HepG2 (cell line): Measurements from ENCODE around the gene CPN1. TPM values are rescaled to one million over a fixed set of nuclear protein-coding genes. Genes with fewer than 3 reads are reported as not detected.

Source experiments
- ATAC-seq: fragments of 200-7000 bp; cut with Tn5 transposase; 3 replicates; pipeline ENCODE4 v1.9.1; 2020; ENCODE audit warnings: mild to moderate bottlenecking, moderate library complexity
- BruUV-seq: library from RNA; stranded (reverse); fragments of 400-500 nt; replicated peaks from 2 replicates; lab custom pipeline; 2021; lab: Mats Ljungman, UMichigan
- CTCF ChIA-PET: fragments of 300-600 bp; formaldehyde crosslinking; extraction: SDS; loops from one replicate; lab custom pipeline; 2021; ENCODE audit warnings: low total read pairs, inconsistent platforms, low intra/inter-chr PET ratio; lab: Yijun Ruan, JAX
- POLR2A ChIA-PET: fragments of 350-600 bp; sonication (Branson Sonifier 250); formaldehyde crosslinking; loops from one replicate; lab custom pipeline; 2020; ENCODE audit warnings: antibody characterized with exemption, inconsistent platforms; lab: Yijun Ruan, JAX
- DNase-seq: peaks from one replicate; pipeline ENCODE4 v3.0.0-alpha.2; 2015; ENCODE audit warnings: low spot score
- FAIRE-seq: peaks from 3 replicates; lab custom pipeline; 2011; peaks lifted over from hg19 to GRCh38; lab: Jason Lieb, UNC
- H2AFZ ChIP-seq: one replicate; pipeline ENCODE4 v1.6.1; 2011; ENCODE audit warnings: low read length, inconsistent platforms
- H3K27ac ChIP-seq: fragments of 300-600 bp; 3 replicates; pipeline ENCODE4 v1.8.0; 2011; ENCODE audit warnings: mixed run types, mild to moderate bottlenecking, mixed read lengths, low read length, inconsistent platforms; ENCODE audit not compliant: insufficient read depth; ENCODE audit errors: extremely low read length
- H3K27me3 ChIP-seq, 2 experiments: fragments of 200-600 bp in 1 of 2; 2 replicates in 1 of 2; 3 replicates in 1 of 2; pipeline versions ENCODE4 v1.6.0 to v1.8.0; 2011; ENCODE audit warnings: low read length in 2 of 2, mild to moderate bottlenecking in 2 of 2, moderate library complexity in 2 of 2, inconsistent platforms in 1 of 2; ENCODE audit not compliant: insufficient read depth in 2 of 2, control insufficient read depth in 1 of 2
- H3K36me3 ChIP-seq, 2 experiments: fragments of 200-600 bp in 1 of 2; replicated peaks in 1 of 2; 2 replicates in 1 of 2; 3 replicates in 1 of 2; pipeline versions ENCODE4 v1.5.1 to v1.8.0; 2011; ENCODE audit warnings: low read length in 2 of 2, inconsistent platforms in 1 of 2; ENCODE audit not compliant: insufficient read depth in 2 of 2, control insufficient read depth in 1 of 2
- H3K4me1 ChIP-seq: 2 replicates; pipeline ENCODE4 v1.5.1; 2012; ENCODE audit warnings: low read length, inconsistent platforms; ENCODE audit not compliant: insufficient read depth
- H3K4me2 ChIP-seq: 2 replicates; pipeline ENCODE4 v1.6.0; 2011; ENCODE audit warnings: low read depth, low read length, inconsistent platforms
- H3K4me3 ChIP-seq, 3 experiments: fragments of 200-600 bp in 1 of 3; sonication (generic), shearing (Covaris generic) in 1 of 3; replicated peaks in 1 of 3; 2 replicates each; pipeline ENCODE4 v1.5.1; 2011 to 2016; ENCODE audit warnings: low read length in 3 of 3, inconsistent platforms in 2 of 3, low read depth in 2 of 3, mild to moderate bottlenecking in 2 of 3, control low read depth in 1 of 3, mixed read lengths in 1 of 3; ENCODE audit not compliant: insufficient read depth in 1 of 3
- H3K79me2 ChIP-seq: one replicate; pipeline ENCODE4 v1.6.1; 2011; ENCODE audit warnings: low read length, inconsistent platforms; ENCODE audit not compliant: insufficient read depth
- H3K9ac ChIP-seq: 2 replicates; pipeline ENCODE4 v1.6.0; 2011; ENCODE audit warnings: mild to moderate bottlenecking, low read depth, low read length, inconsistent platforms; ENCODE audit not compliant: insufficient read depth
- H3K9me3 ChIP-seq: 2 replicates; pipeline ENCODE4 v1.5.1; 2012; ENCODE audit warnings: mild to moderate bottlenecking, low read length
- H4K20me1 ChIP-seq: 2 replicates; pipeline ENCODE4 v1.6.0; 2011; ENCODE audit warnings: inconsistent platforms, mild to moderate bottlenecking, low read length, moderate library complexity; ENCODE audit not compliant: insufficient read depth
- ELF3 ChIP-seq: IDR thresholded peaks from 2 replicates; pipeline ENCODE4 v1.6.1; 2016; ENCODE audit warnings: missing genetic modification reagents, missing compliant biosample characterization
- HINFP ChIP-seq: sonication (generic); formaldehyde crosslinking; IDR thresholded peaks from 2 replicates; pipeline ENCODE4 v1.4.0; 2020; ENCODE audit warnings: low read depth, mild to moderate bottlenecking, missing genetic modification reagents
- ZBTB26 ChIP-seq: IDR thresholded peaks from 2 replicates; pipeline ENCODE4 v1.6.1; 2016; ENCODE audit warnings: missing compliant biosample characterization, missing genetic modification reagents, borderline replicate concordance
- ZNF382 ChIP-seq: sonication (generic); formaldehyde crosslinking; IDR thresholded peaks from 2 replicates; pipeline ENCODE4 v1.5.0; 2020; ENCODE audit warnings: missing genetic modification reagents, mild to moderate bottlenecking, borderline replicate concordance
- ZNF512B ChIP-seq: sonication (generic); formaldehyde crosslinking; IDR thresholded peaks from 2 replicates; pipeline ENCODE4 v1.5.1; 2020; ENCODE audit warnings: missing genetic modification reagents, mild to moderate bottlenecking, borderline replicate concordance
- WGBS: methylation state at CpG from one replicate; pipeline ENCODE4 v1.1.6; 2017; ENCODE audit warnings: low lambda C conversion rate; 5-methylcytosine and 5-hydroxymethylcytosine counted together
- in situ Hi-C: cut with HindIII; loops from 2 replicates; pipeline ENCODE4 v1.10.0; 2017; ENCODE audit warnings: low pct_unique_long_range_greater_than_20kb; ENCODE audit not compliant: extremely low pct_ligation_motif_present
- intact Hi-C: fragments of 100-400 bp; cut with micrococcal nuclease; formaldehyde crosslinking; loops from one replicate; pipeline ENCODE4 v1.10.0; 2022; ENCODE audit not compliant: unreplicated experiment
- polyA plus RNA-seq, 8 experiments: library from polyadenylated mRNA; depleted of rRNA in 3 of 8; stranded (reverse) in 7 of 8; unstranded in 1 of 8; fragments of >200 nt; fragmentation: Illumina TruSeq in 4 of 8; extraction: Trizol in 4 of 8; gene quantifications; 2 replicates each; pipeline versions ENCODE4 v1.2.1 to v1.2.3, GENCODE V29; 2011 to 2016; ENCODE audit warnings: low read depth in 4 of 8, missing spikeins in 1 of 8, mixed read lengths in 1 of 8; ENCODE audit not compliant: insufficient read depth in 1 of 8
- total RNA-seq, 5 experiments: library from RNA; depleted of rRNA; stranded (reverse); fragments of >200 nt; fragmentation: Illumina TruSeq; extraction: Trizol; gene quantifications; 2 replicates each; pipeline ENCODE4 v1.2.3, GENCODE V29; 2016; ENCODE audit warnings: low read depth in 1 of 5

CPN1 gene
- total and polyA plus RNA-seq, 2 of the 13 experiments (the other 11 are each of a cell fraction or from before 2014, with no cell fraction given): 17.3 to 35.1 TPM

- TF ChIP-seq HINFP: no peak
- TF ChIP-seq ELF3 (CRISPR knock-in tag): no peak
- TF ChIP-seq ZNF382: no peak
- no peak for TF ChIP-seq ZNF512B (CRISPR knock-in tag)
- TF ChIP-seq ZBTB26: no peak
- peaks cover 32% of the 10 kb centered on the region for H3K4me1 ChIP-seq
- in situ Hi-C loops: no loop called here
- 0 out of 2 replicates have a peak, but pooled peaks cover under 1% of the 10 kb centered on the region for H3K9me3 ChIP-seq
- intact Hi-C loops: no loop called here
- no peak for DNase-seq
- POLR2A ChIA-PET: no interaction called here
- H3K4me2 ChIP-seq: no peak overlapping the region
- no peak overlapping the region for H3K4me3 ChIP-seq
- ATAC-seq: no peak
- H3K9ac ChIP-seq: no peak overlapping the region
- no TSS peak for BruUV-seq
- no peak for FAIRE-seq
- H4K20me1 ChIP-seq: no peaks in the 10 kb centered on the region
- no peaks in the 10 kb centered on the region for H3K79me2 ChIP-seq
- H3K27me3 ChIP-seq: no peaks in the 10 kb centered on the region
- 83% methylated on average over 1 of the region's 1 CpG for WGBS
- H3K27ac ChIP-seq: no peak overlapping the region
- H2AFZ ChIP-seq: no peak overlapping the region
- CTCF ChIA-PET: no interaction called here
- no peaks in the 10 kb centered on the region for H3K36me3 ChIP-seq
Observed at GRCh38 chr10:100033766-100034418, 47.8 kb downstream of the CPN1 start.
